ENCODE data around the gene PSMG4.

The PSMG4 gene

GRCh38 chr6:3316331-3316730 lies 57.6 kb downstream of the PSMG4 start:
- TF ChIP-seq CTCF (IDR thresholded peaks at IDR 0.05; ENCODE audit: low read depth, low read length, missing control alignments): no peak
- no peak for DNase-seq (ENCODE audit: extremely low read depth, low read depth)
- H3K4me3 ChIP-seq (replicated peaks; ENCODE audit: low read depth, low read length): no peak overlapping the region

- H3K4me3 ChIP-seq (replicated peaks; ENCODE audit: low read depth, low read length): no peak overlapping the region
- no peak for DNase-seq (ENCODE audit: extremely low read depth, low read depth)
- TF ChIP-seq CTCF (IDR thresholded peaks at IDR 0.05; ENCODE audit: low read depth, low read length, missing control alignments): no peak
Observed at GRCh38 chr6:3316818-3317217, 58.1 kb downstream of the PSMG4 start.
